ENCODE measurements around the gene AHNAK.
"Not testable (repeated sequence)": the region's sequence is repeated elsewhere in the genome, so short reads cannot be mapped to it uniquely, and the experiment has no call there.

The AHNAK gene

DNA sequence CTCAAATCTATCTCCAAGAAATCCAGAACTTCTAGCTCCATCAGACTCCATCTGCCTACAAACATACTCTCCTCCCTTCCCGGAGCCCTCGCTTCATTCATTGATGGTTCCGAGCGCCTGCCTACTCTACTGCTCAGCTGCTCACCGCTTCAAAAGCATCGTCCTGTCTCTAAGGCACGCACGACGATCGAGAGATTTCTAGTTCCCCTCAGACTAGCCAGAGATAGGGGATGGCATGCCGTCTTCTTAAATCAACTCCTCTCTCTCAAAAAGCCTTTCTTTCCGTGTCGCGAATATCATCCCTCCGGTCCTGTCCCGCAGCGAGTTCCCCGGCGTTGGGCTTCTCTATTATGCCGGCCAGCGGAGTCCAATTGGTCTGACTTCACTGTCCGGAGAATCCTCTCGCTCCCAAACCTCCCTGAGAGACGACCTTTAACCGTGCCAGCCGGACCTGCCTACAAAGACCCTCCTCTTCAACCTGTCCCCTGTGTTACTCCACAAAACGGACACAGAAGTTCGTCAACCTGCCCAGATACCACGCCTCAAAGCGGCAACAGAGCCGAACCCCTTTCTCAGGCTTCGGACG is 26.5 kb upstream of the AHNAK start:
- DNase-seq = no peak

GRCh38 chr11:62572431-62572830 is 25.8 kb upstream of the AHNAK start:
- DNase-seq = no peak

DNA sequence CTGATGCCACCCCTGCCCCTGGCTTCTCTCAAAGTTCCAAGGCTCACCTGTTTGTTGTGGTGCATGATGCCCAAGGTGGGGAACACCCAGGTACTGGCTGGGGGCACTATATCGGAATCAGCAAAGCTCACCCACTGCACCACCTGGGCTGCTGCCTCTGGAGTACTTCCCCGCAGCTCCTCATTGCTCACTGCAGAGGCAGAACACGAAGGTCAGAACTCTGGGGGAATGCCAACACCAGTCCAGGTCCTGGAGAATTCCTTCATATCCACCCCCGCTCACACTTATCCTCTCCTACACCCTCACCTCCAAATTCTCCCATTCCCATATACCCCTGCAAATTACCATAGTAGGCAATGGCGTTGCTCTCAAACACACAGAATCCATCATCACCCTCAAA is 24.9 kb upstream of the AHNAK start:
- DNase-seq = not testable (repeated sequence)

DNA sequence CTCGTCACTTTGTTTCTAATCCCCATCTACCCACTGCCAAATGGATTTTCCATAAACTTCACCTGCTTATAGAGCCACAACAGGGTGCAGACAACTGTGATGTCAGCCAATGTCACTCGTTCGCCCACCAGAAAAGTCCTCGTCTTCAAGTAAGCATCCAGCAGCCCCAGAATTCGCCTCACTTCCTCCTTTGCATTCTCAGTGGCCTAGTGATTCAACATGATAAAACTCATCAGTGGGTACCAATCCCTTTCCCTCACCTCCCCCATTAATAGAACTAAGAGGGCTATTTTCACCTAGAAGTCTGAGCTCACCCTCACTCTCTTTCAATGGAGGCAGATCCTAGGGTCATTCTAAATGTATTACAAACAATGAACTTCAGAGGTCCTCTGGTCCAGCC is 24.3 kb upstream of the AHNAK start:
- DNase-seq = not testable (repeated sequence)

- no peak for DNase-seq
Observed at GRCh38 chr11:62569611-62570010, 23.0 kb upstream of the AHNAK start.

DNA sequence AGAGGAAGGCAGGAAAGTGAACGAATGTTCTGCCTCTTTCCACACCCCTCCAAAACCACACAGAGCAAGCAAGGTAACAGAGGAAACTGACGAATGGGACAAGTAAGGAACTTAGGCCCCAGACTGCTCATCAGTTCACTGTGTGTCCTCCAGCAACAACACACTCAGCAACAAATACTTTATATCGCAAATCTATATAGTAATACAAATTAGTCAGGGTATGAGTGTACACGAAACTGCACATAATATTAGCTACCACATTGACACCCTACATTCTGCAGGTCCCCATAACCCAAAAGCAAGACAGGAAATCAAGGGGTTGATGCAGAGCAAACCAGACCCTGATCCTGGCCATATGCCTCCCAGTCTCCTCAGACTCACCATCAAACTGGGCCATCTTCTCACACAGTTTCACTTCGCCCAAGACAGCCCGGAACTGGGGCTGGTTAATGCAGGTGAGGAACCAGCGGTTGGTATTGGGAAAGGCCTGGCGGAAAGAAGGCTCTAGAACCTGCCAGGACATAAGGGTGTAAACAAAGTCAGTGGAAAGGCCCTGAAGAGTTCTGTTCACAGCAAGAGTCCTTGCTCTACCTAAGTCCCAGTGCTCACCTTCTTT is 20.5 kb upstream of the AHNAK start:
- DNase-seq = no peak

DNA sequence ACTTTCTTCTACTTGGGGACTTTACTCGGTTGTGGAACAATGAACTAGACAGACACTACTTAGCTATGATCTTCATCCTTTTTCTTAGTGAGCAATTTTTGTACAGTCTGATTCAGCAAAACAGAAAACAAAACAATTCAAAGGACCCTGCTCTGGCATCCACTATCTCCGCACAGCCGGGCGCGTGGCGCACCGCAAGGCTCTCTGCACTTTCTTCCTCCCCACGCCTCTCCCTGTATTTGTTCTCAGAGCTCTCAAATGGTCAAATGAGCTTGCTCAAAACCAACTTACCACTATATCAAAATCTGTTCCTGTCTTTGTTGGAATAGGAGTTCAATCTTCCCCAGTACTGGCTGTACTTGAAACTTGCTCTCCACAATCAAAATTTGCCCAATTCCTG is 19.6 kb upstream of the AHNAK start:
- no peak for DNase-seq

GRCh38 chr11:62565100-62565802 is 18.6 kb upstream of the AHNAK start:
- DNase-seq = no peak

DNA sequence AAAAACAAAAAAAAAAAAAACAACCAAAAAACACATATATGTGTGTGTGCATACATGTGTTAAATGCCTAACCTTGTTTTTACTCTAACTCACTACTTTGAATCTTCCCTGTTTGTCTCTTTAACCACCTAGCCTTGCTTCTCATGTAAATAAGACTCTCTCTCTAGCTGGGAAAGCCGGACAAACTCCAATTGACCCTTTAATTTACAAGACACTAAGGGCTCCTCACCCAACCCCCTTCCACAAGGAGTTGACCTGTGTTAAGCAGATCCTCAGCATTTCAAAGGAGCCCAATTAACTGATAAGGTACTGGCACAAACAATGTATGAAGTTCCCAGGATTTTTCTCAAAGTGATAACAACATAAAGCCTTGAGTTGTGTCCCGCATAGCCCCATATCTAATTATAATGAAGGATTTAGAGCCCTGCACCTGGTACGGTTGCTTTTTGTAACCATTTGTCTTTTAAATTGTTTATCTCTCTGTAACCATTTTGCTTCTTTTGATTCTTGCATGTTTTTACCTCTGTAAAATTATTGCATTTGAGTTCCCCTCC is 15.1 kb upstream of the AHNAK start:
- not testable (repeated sequence) for DNase-seq

GRCh38 chr11:62560566-62561103 is 14.0 kb upstream of the AHNAK start:
- DNase-seq = no peak

DNA sequence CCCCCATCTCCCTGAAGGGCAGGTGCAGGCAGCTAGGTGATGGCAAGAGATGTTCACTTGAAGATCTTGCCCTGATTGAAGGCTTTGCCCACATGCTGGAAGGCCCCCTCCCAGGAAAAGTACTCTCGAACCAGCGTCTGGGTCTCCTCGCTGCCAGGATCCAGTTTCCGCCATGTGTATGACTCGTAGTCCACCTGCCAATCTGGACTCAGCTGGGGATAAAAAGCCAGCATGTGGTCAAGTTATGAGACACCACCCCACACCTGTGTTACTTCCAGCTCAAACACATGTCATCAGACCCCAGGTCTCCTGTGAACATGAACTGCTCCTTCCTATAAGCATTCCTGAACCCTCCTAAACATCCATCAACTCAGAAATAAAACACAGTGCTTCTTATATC is 13.0 kb upstream of the AHNAK start:
- not testable (repeated sequence) for DNase-seq

- DNase-seq = no peak
Observed at GRCh38 chr11:62559204-62559603, 12.6 kb upstream of the AHNAK start.

DNA sequence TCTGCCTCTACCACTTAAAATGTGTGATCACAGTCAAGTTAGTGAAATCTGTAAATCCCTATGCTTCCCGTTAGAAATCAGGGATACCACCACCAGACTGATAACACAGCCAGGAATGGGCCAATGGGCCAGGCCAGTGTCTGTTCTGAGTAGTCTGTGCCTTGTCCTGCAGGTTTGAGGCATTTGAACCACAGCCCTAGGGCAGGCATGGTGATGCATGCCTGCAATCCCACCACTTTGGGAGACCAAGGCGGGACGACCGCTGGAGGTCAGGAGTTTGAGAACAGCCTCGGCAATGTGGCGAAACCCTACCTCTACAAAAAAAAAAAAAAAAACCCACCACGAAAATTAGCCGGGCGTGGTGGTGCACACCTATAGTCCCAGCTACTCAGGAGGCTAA is 12.1 kb upstream of the AHNAK start:
- no peak for DNase-seq

DNA sequence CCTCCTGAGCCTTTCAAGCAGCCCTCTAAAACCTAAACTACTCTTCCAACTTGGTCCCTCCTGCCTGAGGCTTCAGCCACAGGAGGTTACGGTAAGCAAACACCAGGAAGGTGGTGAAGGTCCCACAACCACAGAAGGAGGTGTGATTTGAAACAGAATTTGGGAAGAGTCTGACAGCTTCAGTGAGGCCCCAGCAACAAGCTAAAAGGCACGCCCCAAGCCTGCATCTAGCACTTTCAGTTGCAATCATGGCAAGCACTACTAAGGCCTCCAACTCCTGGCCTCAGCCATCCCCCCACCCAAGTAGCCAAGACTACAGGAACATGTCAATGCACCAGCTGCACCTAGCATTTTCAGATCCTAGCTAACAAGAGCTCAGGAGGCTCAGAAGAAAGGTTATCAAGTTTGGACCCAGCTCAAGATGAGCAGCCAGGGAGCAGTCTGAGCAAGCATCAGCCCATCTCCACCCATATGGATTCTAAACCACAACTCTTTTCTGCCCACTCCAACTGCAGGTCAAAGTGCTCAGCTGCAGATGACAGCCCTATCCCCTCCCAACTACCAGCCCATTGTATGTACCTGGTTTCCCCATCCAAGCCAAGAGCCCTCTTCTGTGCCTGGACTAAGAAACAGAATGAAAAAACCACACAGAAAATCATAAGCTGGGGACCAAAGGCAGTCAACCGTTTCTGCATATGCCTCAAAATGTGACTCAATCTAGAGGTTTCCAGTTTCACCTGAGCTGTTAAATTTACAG is 10.4 kb upstream of the AHNAK start:
- DNase-seq = no peak

- DNase-seq = no peak
Observed at GRCh38 chr11:62556108-62556874, 9.7 kb upstream of the AHNAK start.

GRCh38 chr11:62555464-62556107 is 9.0 kb upstream of the AHNAK start:
- DNase-seq = no peak

DNA sequence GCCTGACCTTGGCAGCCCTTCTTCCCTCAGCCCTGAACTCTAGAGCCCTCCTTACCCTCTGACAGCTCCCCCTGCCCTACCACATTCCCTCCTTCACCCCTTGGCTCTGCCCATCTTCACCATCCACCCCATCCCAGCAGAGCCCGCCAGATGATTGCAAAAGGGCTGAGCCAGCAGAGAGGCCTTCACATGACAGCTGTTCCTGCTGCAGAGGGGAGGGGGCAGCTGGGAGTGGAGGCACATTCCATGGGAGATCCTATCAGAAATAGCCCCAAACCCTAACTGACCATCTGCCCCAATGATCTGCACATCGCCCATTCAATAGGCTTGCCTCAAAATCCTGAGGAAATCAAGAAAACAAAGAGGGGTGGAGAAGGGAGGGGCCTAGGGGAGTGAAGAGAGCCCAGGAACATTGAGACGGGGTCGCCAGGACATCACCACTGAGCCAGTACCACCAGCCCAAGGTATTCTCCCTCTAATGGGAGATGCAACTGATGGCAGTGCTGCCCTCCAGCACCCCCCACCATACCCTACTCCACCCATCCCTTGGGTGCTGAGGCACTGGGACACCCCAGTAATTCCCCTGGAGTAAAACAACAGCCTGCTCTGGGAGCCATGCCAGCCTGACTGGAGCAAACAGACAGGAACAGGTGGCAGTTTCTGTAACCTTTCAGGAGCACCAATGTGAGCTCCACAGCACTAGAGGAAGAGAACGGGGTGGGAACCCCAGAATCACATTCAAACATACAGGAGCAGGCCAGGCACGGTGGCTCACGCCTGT is 8.0 kb upstream of the AHNAK start:
- DNase-seq = no peak

GRCh38 chr11:62553839-62554361 is 7.3 kb upstream of the AHNAK start:
- DNase-seq = no peak

DNA sequence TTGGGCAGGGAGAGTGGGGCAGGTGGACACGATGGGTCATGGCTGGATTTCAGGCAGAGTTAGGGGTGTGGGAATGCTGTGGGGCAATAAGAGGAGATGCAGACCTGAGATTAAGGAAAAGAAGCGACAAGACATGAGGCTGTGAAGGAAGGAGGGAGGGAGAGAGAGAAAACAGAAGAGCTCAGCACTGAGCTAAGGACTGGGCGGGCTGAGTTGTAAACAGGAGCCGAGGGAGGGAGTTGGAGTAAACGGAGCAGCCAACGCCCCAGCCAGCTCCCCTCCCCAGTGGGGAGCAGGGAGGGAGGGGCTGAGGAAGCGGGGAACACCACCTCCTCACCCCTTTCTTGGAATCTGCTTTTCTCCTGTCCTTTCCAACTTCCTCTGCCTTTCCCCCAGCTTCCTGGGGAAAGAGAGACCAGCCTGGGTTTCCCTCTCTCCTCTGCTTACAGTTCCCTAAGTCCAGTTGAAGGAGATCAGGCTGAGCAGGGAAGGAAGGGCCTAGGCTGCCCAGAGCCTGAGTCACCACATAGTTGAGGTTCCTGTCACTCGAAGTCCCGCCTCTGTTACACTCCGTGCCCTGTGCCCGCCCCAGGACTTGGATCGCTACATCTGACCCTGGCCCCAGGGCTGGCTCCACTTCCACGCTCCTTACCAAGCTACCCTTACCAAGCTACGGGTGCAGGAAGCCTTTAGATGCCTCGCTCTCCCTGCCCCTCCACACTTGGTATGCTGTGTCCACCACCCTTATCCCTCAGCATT is 6.7 kb upstream of the AHNAK start:
- DNase-seq = no peak
